Activated effector memory CD4-positive, alpha-beta T cell treated with anti-CD3 and anti-CD28 coated beads, Interleukin-2, amount 50 U/mL, for 16 hours (primary cell): ENCODE data around the gene TMEM182.

ENCODE experiments used
- DNase-seq: peaks from one replicate; pipeline ENCODE4 v3.0.0-alpha.2; 2020

The TMEM182 gene

GRCh38 chr2:102768892-102769291, 7.1 kb downstream of the TMEM182 start:
- no peak for DNase-seq

GRCh38 chr2:102770506-102770905, 8.7 kb downstream of the TMEM182 start:
- DNase-seq = no peak

GRCh38 chr2:102771114-102771513, 9.3 kb downstream of the TMEM182 start:
- DNase-seq = no peak

GRCh38 chr2:102772659-102773058, 10.8 kb downstream of the TMEM182 start:
- DNase-seq = no peak

GRCh38 chr2:102773149-102773705, 11.4 kb downstream of the TMEM182 start:
- no peak for DNase-seq

GRCh38 chr2:102778260-102778659, 16.4 kb downstream of the TMEM182 start:
- no peak for DNase-seq

- no peak for DNase-seq
Measured at GRCh38 chr2:102780467-102780866, 18.6 kb downstream of the TMEM182 start.

- DNase-seq = no peak
Measured at GRCh38 chr2:102782187-102782586, 20.4 kb downstream of the TMEM182 start.

GRCh38 chr2:102782933-102783332, 21.1 kb downstream of the TMEM182 start:
- DNase-seq = no peak

- DNase-seq = no peak
Measured at GRCh38 chr2:102783506-102784183, 21.8 kb downstream of the TMEM182 start.

GRCh38 chr2:102784940-102785339, 23.1 kb downstream of the TMEM182 start:
- no peak for DNase-seq

GRCh38 chr2:102788216-102788884, 26.5 kb downstream of the TMEM182 start:
- DNase-seq = no peak

GRCh38 chr2:102788885-102789260, 27.0 kb downstream of the TMEM182 start:
- no peak for DNase-seq

- DNase-seq = no peak
Measured at GRCh38 chr2:102789349-102790090, 27.7 kb downstream of the TMEM182 start.

- DNase-seq = no peak
Measured at GRCh38 chr2:102790091-102790455, 28.2 kb downstream of the TMEM182 start.

- no peak for DNase-seq
Measured at GRCh38 chr2:102792568-102793208, 30.9 kb downstream of the TMEM182 start.

GRCh38 chr2:102795641-102796040, 33.8 kb downstream of the TMEM182 start:
- no peak for DNase-seq

GRCh38 chr2:102796337-102796736, 34.5 kb downstream of the TMEM182 start:
- DNase-seq = no peak

GRCh38 chr2:102797486-102797885, 35.7 kb downstream of the TMEM182 start:
- no peak for DNase-seq

- no peak for DNase-seq
Measured at GRCh38 chr2:102798181-102798580, 36.4 kb downstream of the TMEM182 start.

- no peak for DNase-seq
Measured at GRCh38 chr2:102801098-102801718, 39.4 kb downstream of the TMEM182 start.

- DNase-seq = no peak
Measured at GRCh38 chr2:102801858-102802699, 40.2 kb downstream of the TMEM182 start.
